A549 (cell line): Measurements from ENCODE around the gene PEPD. TPM values are rescaled to one million over a fixed set of nuclear protein-coding genes. Genes with fewer than 3 reads are reported as not detected.

Experiments
- ATAC-seq, 2 experiments: fragments of 200-7000 bp in 1 of 2; fragments of >200 bp in 1 of 2; cut with Nextera tagmentation in 1 of 2; cut with Tn5 transposase in 1 of 2; 3 replicates each; pipeline versions ENCODE4 v1.8.0 to v1.9.1; 2018 to 2020; ENCODE audit warnings: mild to moderate bottlenecking in 1 of 2, moderate library complexity in 1 of 2
- CTCF ChIA-PET: fragments of 300-600 bp; sonication (Branson Sonifier 250); formaldehyde crosslinking; extraction: SDS; loops from one replicate; lab custom pipeline; 2021; ENCODE audit warnings: antibody characterized with exemption, inconsistent platforms; lab: Yijun Ruan, JAX
- POLR2A ChIA-PET: fragments of 350-600 bp; formaldehyde crosslinking; extraction: SDS; loops from one replicate; lab custom pipeline; 2021; ENCODE audit warnings: antibody characterized with exemption, inconsistent platforms; lab: Yijun Ruan, JAX
- DNase-seq, 2 experiments: peaks; one replicate each; pipeline versions ENCODE4 v3.0.0 to v3.0.0-alpha.2; 2011 to 2016; ENCODE audit warnings: low read depth in 1 of 2, low spot score in 1 of 2
- FAIRE-seq: peaks from 2 replicates; lab custom pipeline; 2011; peaks lifted over from hg19 to GRCh38; lab: Jason Lieb, UNC
- H3K27ac ChIP-seq, 2 experiments: fragments of >200 bp; sonication (Bioruptor Twin); formaldehyde crosslinking; 3 replicates each; pipeline ENCODE4 v1.5.1; 2016 to 2017
- H3K4me1 ChIP-seq: fragments of >200 bp; sonication (Bioruptor Twin); formaldehyde crosslinking; 3 replicates; pipeline ENCODE4 v1.6.1; 2016
- H3K4me2 ChIP-seq: fragments of >200 bp; sonication (Bioruptor Twin); formaldehyde crosslinking; 3 replicates; pipeline ENCODE4 v1.6.1; 2016
- H3K4me3 ChIP-seq: fragments of >200 bp; sonication (Bioruptor Twin); formaldehyde crosslinking; 3 replicates; pipeline ENCODE4 v1.5.1; 2016
- H3K9me3 ChIP-seq: fragments of >200 bp; sonication (Bioruptor Twin); formaldehyde crosslinking; 3 replicates; pipeline ENCODE4 v1.6.1; 2016
- CBX8 ChIP-seq: fragments of 200-600 bp; sonication (generic); IDR thresholded peaks from 2 replicates; pipeline ENCODE4 v1.6.1; 2016
- CEBPB ChIP-seq, 2 experiments: fragments of >200 bp in 1 of 2; sonication (Bioruptor Twin) in 1 of 2; formaldehyde crosslinking in 1 of 2; IDR thresholded peaks; 2 replicates each; pipeline ENCODE4 v1.6.1; 2012 to 2016
- CHD4 ChIP-seq: fragments of 200-600 bp; sonication (generic); IDR thresholded peaks from 2 replicates; pipeline ENCODE4 v1.6.1; 2016; ENCODE audit warnings: antibody characterized with exemption, mild to moderate bottlenecking, borderline replicate concordance
- CTCF ChIP-seq: fragments of >200 bp; sonication (Bioruptor Twin); formaldehyde crosslinking; IDR thresholded peaks from 3 replicates; pipeline ENCODE4 v1.5.1; 2016
- ESRRA ChIP-seq: fragments of 150-350 bp; IDR thresholded peaks from 2 replicates; pipeline ENCODE4 v1.6.1; 2014; ENCODE audit warnings: mild to moderate bottlenecking, low read length, borderline replicate concordance
- FOSB ChIP-seq: fragments of 250-450 bp; sonication (Bioruptor Pico); IDR thresholded peaks from 2 replicates; pipeline ENCODE4 v1.5.0; 2020; ENCODE audit warnings: mild to moderate bottlenecking, moderate library complexity
- FOXS1 ChIP-seq: fragments of 250-450 bp; sonication (Bioruptor Pico); IDR thresholded peaks from 2 replicates; pipeline ENCODE4 v1.5.0; 2020; ENCODE audit warnings: mild to moderate bottlenecking, moderate library complexity
- GATA3 ChIP-seq: IDR thresholded peaks from 2 replicates; pipeline ENCODE4 v1.6.1; 2012; ENCODE audit warnings: borderline replicate concordance
- HOXB13 ChIP-seq: fragments of 250-450 bp; sonication (Bioruptor Pico); IDR thresholded peaks from 2 replicates; pipeline ENCODE4 v1.5.0; 2020; ENCODE audit warnings: low read depth, mild to moderate bottlenecking, moderate library complexity
- HOXB5 ChIP-seq: fragments of 250-450 bp; sonication (Bioruptor Pico); IDR thresholded peaks from 2 replicates; pipeline ENCODE4 v1.5.0; 2020; ENCODE audit warnings: mild to moderate bottlenecking, moderate library complexity
- JUN ChIP-seq, 2 experiments: fragments of >200 bp; sonication (Bioruptor Twin); formaldehyde crosslinking; IDR thresholded peaks; 2 replicates in 1 of 2; 3 replicates in 1 of 2; pipeline ENCODE4 v1.6.1; 2016 to 2017
- MYC ChIP-seq: IDR thresholded peaks from 2 replicates; pipeline ENCODE4 v1.6.1; 2012; ENCODE audit warnings: mild to moderate bottlenecking, inconsistent platforms, low read length, improper control_type of control experiment, borderline replicate concordance
- NPAS2 ChIP-seq: fragments of 250-450 bp; sonication (Bioruptor Pico); IDR thresholded peaks from 2 replicates; pipeline ENCODE4 v1.8.0; 2022; ENCODE audit warnings: mild to moderate bottlenecking, moderate library complexity, borderline replicate concordance
- POLR2A ChIP-seq: IDR thresholded peaks from 2 replicates; pipeline ENCODE4 v1.6.1; 2012; ENCODE audit warnings: mild to moderate bottlenecking, low read length
- POLR2AphosphoS2 ChIP-seq: conservative IDR thresholded peaks from 2 replicates; pipeline ENCODE4 v1.6.1; 2012; ENCODE audit warnings: low read length, improper control_type of control experiment, inconsistent platforms
- RARB ChIP-seq: fragments of 250-450 bp; sonication (Bioruptor Pico); IDR thresholded peaks from 2 replicates; pipeline ENCODE4 v1.8.0; 2021; ENCODE audit warnings: mild to moderate bottlenecking, moderate library complexity
- RNF2 ChIP-seq: fragments of 200-600 bp; sonication (generic); IDR thresholded peaks from 2 replicates; pipeline ENCODE4 v1.6.1; 2016; ENCODE audit warnings: low read depth, mild to moderate bottlenecking, antibody characterized with exemption, moderate library complexity, borderline replicate concordance
- SMC3 ChIP-seq: fragments of >200 bp; sonication (Bioruptor Twin); formaldehyde crosslinking; IDR thresholded peaks from 3 replicates; pipeline ENCODE4 v1.6.1; 2018; ENCODE audit warnings: inconsistent platforms
- ZFP36 ChIP-seq: fragments of 450-650 bp; IDR thresholded peaks from 2 replicates; pipeline ENCODE4 v1.6.1; 2014; ENCODE audit warnings: borderline replicate concordance; ENCODE audit not compliant: partially characterized antibody
- ZSCAN20 ChIP-seq: fragments of 250-450 bp; sonication (Bioruptor Pico); IDR thresholded peaks from 2 replicates; pipeline ENCODE4 v1.8.0; 2022; ENCODE audit warnings: mild to moderate bottlenecking, moderate library complexity
- WGBS: methylation state at CpG from one replicate; pipeline ENCODE4 v1.1.6; 2017; ENCODE audit errors: missing lambda C conversion rate; 5-methylcytosine and 5-hydroxymethylcytosine counted together
- polyA plus RNA-seq, 4 experiments: library from polyadenylated mRNA; depleted of rRNA in 3 of 4; stranded (reverse); fragments of >200 nt; fragmentation: RNase III in 1 of 4; extraction: RNeasy Plus Mini Kit Qiagen cat#74134 plus additional on column Dnase treatment in 1 of 4; gene quantifications; 2 replicates in 3 of 4; 3 replicates in 1 of 4; pipeline ENCODE4 v1.2.3, GENCODE V29; 2011 to 2017
- TF ChIP-seq, protein P1 (sequence below): fragments of >200 bp; sonication (Bioruptor Twin); formaldehyde crosslinking; IDR thresholded peaks from 2 replicates; pipeline ENCODE4 v1.6.1; 2016
- TF ChIP-seq, protein P2 (sequence below): IDR thresholded peaks from 2 replicates; pipeline ENCODE4 v1.6.1; 2012

The PEPD gene
- polyA plus RNA-seq, 2 of the 4 experiments (the other 2 are of a cell fraction): 85.5 to 100 TPM

DNA sequence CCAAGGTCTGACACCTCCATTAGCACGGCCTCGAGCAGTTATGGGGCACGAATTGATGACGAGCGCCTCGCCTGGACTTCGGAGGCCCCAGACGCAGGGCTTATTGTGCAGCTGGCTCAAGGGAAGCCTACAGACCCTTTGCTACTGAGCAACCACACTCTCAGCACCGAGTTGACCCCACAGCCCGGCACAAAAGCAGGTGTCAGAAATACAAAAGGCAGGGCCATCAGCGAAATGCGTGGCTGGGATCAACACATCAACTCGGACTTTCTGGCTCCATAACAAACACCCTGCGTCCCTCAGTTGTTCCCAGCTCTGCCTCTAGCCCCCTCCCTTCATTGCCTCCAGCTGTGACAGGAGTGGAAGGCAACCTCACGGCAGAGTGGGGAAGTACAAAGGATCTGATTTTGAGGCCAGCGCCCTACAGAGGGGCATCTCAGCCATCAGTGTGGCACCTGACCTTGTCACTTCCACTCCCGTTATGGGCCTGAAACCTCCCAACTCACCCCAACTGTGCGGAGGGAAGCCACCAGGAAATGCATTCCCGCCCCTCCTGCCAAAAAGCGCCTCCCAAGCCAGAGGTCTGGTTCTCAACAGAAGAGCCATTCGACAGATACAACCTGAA is 18.0 kb downstream of the PEPD start:
- H3K4me3 ChIP-seq: no peak overlapping the region
- no peak overlapping the region for H3K27ac ChIP-seq
- no peak overlapping the region for H3K4me2 ChIP-seq
- POLR2A ChIA-PET: no interaction called here
- H3K9me3 ChIP-seq: no peaks in the 10 kb centered on the region
- H3K4me1 ChIP-seq: no peaks in the 10 kb centered on the region
- CTCF ChIA-PET: interaction anchor here (1.5 to 2.3 kb wide), 3 partner anchors 73 to 274 kb away, joined by 7 to 9 read pairs (median 8); no protein-coding TSS in a partner anchor
- no peak for DNase-seq
- no peak for FAIRE-seq
- WGBS: 86% methylated on average over 21 of the region's 21 CpGs
- ATAC-seq: no peak
- TF ChIP-seq NPAS2 (no peak), ZFP36 (no peak)
- TF ChIP-seq, protein P1, sequence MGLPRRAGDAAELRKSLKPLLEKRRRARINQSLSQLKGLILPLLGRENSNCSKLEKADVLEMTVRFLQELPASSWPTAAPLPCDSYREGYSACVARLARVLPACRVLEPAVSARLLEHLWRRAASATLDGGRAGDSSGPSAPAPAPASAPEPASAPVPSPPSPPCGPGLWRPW: no peak

DNA sequence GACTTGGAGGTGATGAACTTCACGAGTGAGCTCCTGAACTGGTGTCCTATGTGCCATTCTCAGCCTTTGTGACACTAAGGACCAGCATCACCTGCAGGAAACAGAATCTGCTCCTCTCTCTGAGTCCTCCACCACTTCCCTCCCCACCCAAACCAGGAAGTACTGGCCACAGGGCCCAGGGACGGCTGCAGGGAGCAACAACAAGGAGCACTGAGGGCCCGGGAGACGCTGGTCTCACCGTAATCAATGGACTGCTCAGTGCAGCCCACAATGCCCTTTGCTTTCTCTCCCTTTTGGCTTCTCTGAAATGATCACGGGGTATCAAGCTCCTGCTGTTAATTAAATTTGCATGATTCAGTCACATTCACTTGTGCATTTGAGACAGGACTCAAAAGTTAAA is 18.6 kb downstream of the PEPD start:
- no peak overlapping the region for H3K4me3 ChIP-seq
- no peak for FAIRE-seq
- H3K27ac ChIP-seq: no peak overlapping the region
- ChIA-PET POLR2A (no interaction called here), CTCF (interaction anchor here (1.5 kb wide), 1 partner anchor 72 kb away, joined by 8 read pairs; no protein-coding TSS in a partner anchor)
- H3K9me3 ChIP-seq: no peaks in the 10 kb centered on the region
- DNase-seq: no peak
- 72% methylated on average over 6 of the region's 6 CpGs for WGBS
- ATAC-seq: no peak
- no peak overlapping the region for H3K4me2 ChIP-seq
- no peak for TF ChIP-seq POLR2AphosphoS2
- no peak for TF ChIP-seq CEBPB (IDR thresholded peaks at IDR 0.05)
- TF ChIP-seq CBX8: no peak
- TF ChIP-seq JUN (IDR thresholded peaks at IDR 0.05): no peak
- no peak for TF ChIP-seq POLR2A
- no peak for TF ChIP-seq FOXS1 (CRISPR knock-in tag)
- no peak for TF ChIP-seq FOSB (CRISPR knock-in tag)
- no peak for TF ChIP-seq HOXB5 (CRISPR knock-in tag)
- no peak for TF ChIP-seq CTCF
- TF ChIP-seq HOXB13 (CRISPR knock-in tag): no peak
- no peak for TF ChIP-seq ZSCAN20 (CRISPR knock-in tag)
- TF ChIP-seq SMC3: no peak
- TF ChIP-seq ESRRA: no peak
- no peak for TF ChIP-seq MYC
- TF ChIP-seq CHD4: no peak
- no peak for TF ChIP-seq RNF2
- TF ChIP-seq RARB (CRISPR knock-in tag): no peak
- TF ChIP-seq, protein P2, sequence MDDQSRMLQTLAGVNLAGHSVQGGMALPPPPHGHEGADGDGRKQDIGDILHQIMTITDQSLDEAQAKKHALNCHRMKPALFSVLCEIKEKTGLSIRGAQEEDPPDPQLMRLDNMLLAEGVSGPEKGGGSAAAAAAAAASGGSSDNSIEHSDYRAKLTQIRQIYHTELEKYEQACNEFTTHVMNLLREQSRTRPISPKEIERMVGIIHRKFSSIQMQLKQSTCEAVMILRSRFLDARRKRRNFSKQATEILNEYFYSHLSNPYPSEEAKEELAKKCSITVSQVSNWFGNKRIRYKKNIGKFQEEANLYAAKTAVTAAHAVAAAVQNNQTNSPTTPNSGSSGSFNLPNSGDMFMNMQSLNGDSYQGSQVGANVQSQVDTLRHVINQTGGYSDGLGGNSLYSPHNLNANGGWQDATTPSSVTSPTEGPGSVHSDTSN: no peak
- no peaks in the 10 kb centered on the region for H3K4me1 ChIP-seq

DNA sequence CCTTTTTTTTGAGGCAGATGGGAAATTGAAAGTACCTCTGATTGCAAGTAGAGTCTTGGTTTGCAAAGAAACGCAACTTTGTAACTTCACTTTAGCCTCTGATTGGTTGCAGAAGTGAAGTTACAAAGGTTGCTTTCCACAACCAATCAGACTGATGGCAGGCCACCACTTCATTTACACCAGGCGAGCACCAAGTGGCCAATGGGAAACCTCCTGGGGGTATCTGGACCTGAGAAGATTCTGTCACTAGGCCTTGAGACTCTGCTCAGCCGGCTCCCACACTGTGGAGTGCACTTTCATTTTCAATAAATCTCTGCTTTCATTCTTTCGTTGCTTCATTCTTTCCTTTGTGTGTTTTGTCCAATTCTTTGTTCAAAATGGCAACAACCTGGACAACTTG is 19.1 kb downstream of the PEPD start:
- no peak for ATAC-seq
- no peak for TF ChIP-seq GATA3
- TF ChIP-seq, all 56 proteins: peak for 0
- H3K27ac ChIP-seq: no peak overlapping the region
- H3K4me3 ChIP-seq: no peak overlapping the region
- 92% methylated on average over 4 of the region's 4 CpGs for WGBS
- no peaks in the 10 kb centered on the region for H3K4me1 ChIP-seq
- no peak for DNase-seq
- no peak overlapping the region for H3K4me2 ChIP-seq
- CTCF ChIA-PET: interaction anchor here (1.2 to 1.5 kb wide), 2 partner anchors 20 to 72 kb away, joined by 4 to 8 read pairs; partner anchors contain the start of gene PEPD
- POLR2A ChIA-PET: no interaction called here
- H3K9me3 ChIP-seq: no peaks in the 10 kb centered on the region
- no peak for FAIRE-seq
